NAMALWA (cell line): ENCODE results near the gene CIDEA.
A peak's percentile ranks its signal among the peaks of the same experiment; 100 is the strongest.
"Not testable (repeated sequence)": the region's sequence is repeated elsewhere in the genome, so short reads cannot be mapped to it uniquely, and the experiment has no call there.

Experiments
- DNase-seq: peaks from one replicate; pipeline ENCODE4 v3.0.0-alpha.2; 2015; ENCODE audit warnings: low spot score

Gene CIDEA

GRCh38 chr18:12254136-12254819, at the start of gene CIDEA:
TSS of gene CIDEA (plus strand) at chr18:12254361. CDS start at chr18:12254384, 23 bp downstream.
- DNase-seq = no peak

- DNase-seq = not testable (repeated sequence)
Observed at GRCh38 chr18:12208296-12209153, 45.6 kb upstream of the CIDEA start.

GRCh38 chr18:12212308-12212707, 41.9 kb upstream of the CIDEA start:
- not testable (repeated sequence) for DNase-seq

- DNase-seq = not testable (repeated sequence)
Observed at GRCh38 chr18:12214296-12215005, 39.7 kb upstream of the CIDEA start.

GRCh38 chr18:12216471-12216870, 37.7 kb upstream of the CIDEA start:
- not testable (repeated sequence) for DNase-seq

- DNase-seq = not testable (repeated sequence)
Observed at GRCh38 chr18:12218603-12219002, 35.6 kb upstream of the CIDEA start.

- DNase-seq = not testable (repeated sequence)
Observed at GRCh38 chr18:12222041-12222440, 32.1 kb upstream of the CIDEA start.

- DNase-seq = not testable (repeated sequence)
Observed at GRCh38 chr18:12223326-12223725, 30.8 kb upstream of the CIDEA start.

GRCh38 chr18:12226807-12227206, 27.4 kb upstream of the CIDEA start:
- not testable (repeated sequence) for DNase-seq

- not testable (repeated sequence) for DNase-seq
Observed at GRCh38 chr18:12227399-12228186, 26.6 kb upstream of the CIDEA start.

GRCh38 chr18:12228308-12228707, 25.9 kb upstream of the CIDEA start:
- DNase-seq = not testable (repeated sequence)

- DNase-seq = not testable (repeated sequence)
Observed at GRCh38 chr18:12230561-12230960, 23.6 kb upstream of the CIDEA start.

GRCh38 chr18:12231040-12231882, 22.9 kb upstream of the CIDEA start:
- no peak for DNase-seq

GRCh38 chr18:12231986-12232385, 22.2 kb upstream of the CIDEA start:
- DNase-seq = no peak

- DNase-seq = no peak
Observed at GRCh38 chr18:12233378-12233777, 20.8 kb upstream of the CIDEA start.

- no peak for DNase-seq
Observed at GRCh38 chr18:12234451-12235190, 19.5 kb upstream of the CIDEA start.

GRCh38 chr18:12236141-12236540, 18.0 kb upstream of the CIDEA start:
- no peak for DNase-seq

GRCh38 chr18:12236934-12237832, 17.0 kb upstream of the CIDEA start:
- peak; percentile 68 for DNase-seq

GRCh38 chr18:12238826-12239225, 15.3 kb upstream of the CIDEA start:
- no peak for DNase-seq
